Astrocyte (in vitro differentiated cells and primary cell): Measurements from ENCODE around the gene BAHCC1. TPM values are rescaled to one million over a fixed set of nuclear protein-coding genes. Genes with fewer than 3 reads are reported as not detected.

ENCODE experiments used
- DNase-seq: peaks from one replicate; pipeline ENCODE4 v3.0.0-alpha.2; 2010; ENCODE audit warnings: low read depth
- FAIRE-seq: peaks from 2 replicates; lab custom pipeline; 2011; peaks lifted over from hg19 to GRCh38; lab: Jason Lieb, UNC
- H2AFZ ChIP-seq: 2 replicates; pipeline ENCODE4 v1.6.0; 2012; ENCODE audit warnings: low read depth, low read length, inconsistent platforms
- H3K27ac ChIP-seq: 2 replicates; pipeline ENCODE4 v1.5.1; 2011; ENCODE audit warnings: low read depth, low read length, inconsistent platforms
- H3K27me3 ChIP-seq: 2 replicates; pipeline ENCODE4 v1.6.0; 2011; ENCODE audit warnings: low read length, inconsistent platforms; ENCODE audit not compliant: insufficient read depth
- H3K36me3 ChIP-seq: 2 replicates; pipeline ENCODE4 v1.5.1; 2011; ENCODE audit warnings: low read length, inconsistent platforms; ENCODE audit not compliant: insufficient read depth
- H3K4me1 ChIP-seq: 2 replicates; pipeline ENCODE4 v1.5.1; 2011; ENCODE audit warnings: low read length, inconsistent platforms; ENCODE audit not compliant: insufficient read depth
- H3K4me2 ChIP-seq: 2 replicates; pipeline ENCODE4 v1.6.0; 2012; ENCODE audit warnings: low read length, inconsistent platforms
- H3K4me3 ChIP-seq: 2 replicates; pipeline ENCODE4 v1.5.1; 2011; ENCODE audit warnings: low read depth, mild to moderate bottlenecking, low read length, inconsistent platforms; ENCODE audit not compliant: insufficient read depth
- H3K79me2 ChIP-seq: 2 replicates; pipeline ENCODE4 v1.6.0; 2012; ENCODE audit warnings: mild to moderate bottlenecking, low read length, inconsistent platforms; ENCODE audit not compliant: insufficient read depth
- H3K9ac ChIP-seq: 2 replicates; pipeline ENCODE4 v1.6.0; 2012; ENCODE audit warnings: mild to moderate bottlenecking, low read length, inconsistent platforms
- H3K9me3 ChIP-seq: 2 replicates; pipeline ENCODE4 v1.5.1; 2012; ENCODE audit warnings: low read depth, mild to moderate bottlenecking, low read length, inconsistent platforms; ENCODE audit not compliant: insufficient read depth
- H4K20me1 ChIP-seq: 2 replicates; pipeline ENCODE4 v1.6.0; 2012; ENCODE audit warnings: low read length, inconsistent platforms; ENCODE audit not compliant: insufficient read depth
- H3K27ac Mint-ChIP-seq: one replicate; pipeline ENCODE4 v1.8.0; 2021; ENCODE audit warnings: mild to moderate bottlenecking, mixed read lengths; ENCODE audit not compliant: unreplicated experiment
- H3K27me3 Mint-ChIP-seq: one replicate; pipeline ENCODE4 v1.8.0; 2021; ENCODE audit warnings: low read depth, mixed read lengths; ENCODE audit not compliant: unreplicated experiment
- H3K36me3 Mint-ChIP-seq: one replicate; pipeline ENCODE4 v1.8.0; 2021; ENCODE audit warnings: low read depth, mixed read lengths; ENCODE audit not compliant: unreplicated experiment
- H3K4me1 Mint-ChIP-seq: one replicate; pipeline ENCODE4 v1.8.0; 2021; ENCODE audit warnings: low read depth, mixed read lengths; ENCODE audit not compliant: unreplicated experiment
- H3K4me3 Mint-ChIP-seq: one replicate; pipeline ENCODE4 v1.8.0; 2021; ENCODE audit warnings: mild to moderate bottlenecking, moderate library complexity, mixed read lengths; ENCODE audit not compliant: unreplicated experiment
- H3K9me3 Mint-ChIP-seq: one replicate; pipeline ENCODE4 v1.8.0; 2021; ENCODE audit warnings: mild to moderate bottlenecking, mixed read lengths; ENCODE audit not compliant: unreplicated experiment
- EZH2 ChIP-seq: IDR thresholded peaks from 2 replicates; pipeline ENCODE4 v1.6.1; 2012; ENCODE audit warnings: mild to moderate bottlenecking, low read length, inconsistent platforms; ENCODE audit not compliant: insufficient read depth
- total RNA-seq: library from RNA; stranded (reverse); gene quantifications from 2 replicates; pipeline ENCODE4 v1.2.1, GENCODE V29; 2021
- TF ChIP-seq, protein P1 (sequence below): IDR thresholded peaks from 2 replicates; pipeline ENCODE4 v1.5.1; 2011; ENCODE audit warnings: low read depth, mild to moderate bottlenecking, inconsistent platforms, low read length, moderate library complexity; ENCODE audit not compliant: insufficient read depth

Gene BAHCC1
- total RNA-seq, 1 donor from 2014 or later, result 18.5 TPM

DNA sequence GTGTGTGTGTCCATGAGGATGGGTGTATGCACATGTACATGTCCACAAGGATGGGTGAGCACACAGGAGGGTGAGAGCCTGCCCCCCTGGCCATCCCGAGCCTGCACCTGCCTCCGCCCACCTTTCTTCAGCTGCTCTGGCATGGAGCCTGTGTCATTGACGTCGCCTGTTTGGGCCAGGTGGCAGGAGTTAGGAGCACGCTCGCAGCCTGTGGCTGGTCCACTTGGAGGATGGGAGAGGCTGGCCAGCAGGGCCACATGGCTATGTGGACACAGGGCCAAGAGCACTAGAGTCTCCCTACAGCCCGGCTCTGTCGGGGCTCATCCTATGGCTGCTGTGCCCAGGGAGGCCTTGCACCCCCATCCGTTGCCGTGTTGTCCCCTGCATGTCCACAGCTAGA is 21.4 kb downstream of the BAHCC1 start:
- Histone ChIP-seq H3K4me2 (no peak overlapping the region), H2AFZ (no peak overlapping the region), H3K9me3 (no peaks in the 10 kb centered on the region), H3K4me1 (peaks cover 48% of the 10 kb centered on the region), H3K27ac (no peak overlapping the region), H3K27me3 (no peaks in the 10 kb centered on the region), H3K4me3 (no peak overlapping the region), H3K9ac (no peak overlapping the region), H3K79me2 (peaks cover 14% of the 10 kb centered on the region), H4K20me1 (peaks cover 21% of the 10 kb centered on the region), H3K36me3 (no peaks in the 10 kb centered on the region)
- Mint-ChIP-seq H3K4me3 (no peak overlapping the region), H3K36me3 (peaks cover 2% of the 10 kb centered on the region), H3K9me3 (no peaks in the 10 kb centered on the region), H3K27me3 (no peaks in the 10 kb centered on the region), H3K27ac (no peak overlapping the region), H3K4me1 (peaks cover 8% of the 10 kb centered on the region)
- TF ChIP-seq, protein P1, sequence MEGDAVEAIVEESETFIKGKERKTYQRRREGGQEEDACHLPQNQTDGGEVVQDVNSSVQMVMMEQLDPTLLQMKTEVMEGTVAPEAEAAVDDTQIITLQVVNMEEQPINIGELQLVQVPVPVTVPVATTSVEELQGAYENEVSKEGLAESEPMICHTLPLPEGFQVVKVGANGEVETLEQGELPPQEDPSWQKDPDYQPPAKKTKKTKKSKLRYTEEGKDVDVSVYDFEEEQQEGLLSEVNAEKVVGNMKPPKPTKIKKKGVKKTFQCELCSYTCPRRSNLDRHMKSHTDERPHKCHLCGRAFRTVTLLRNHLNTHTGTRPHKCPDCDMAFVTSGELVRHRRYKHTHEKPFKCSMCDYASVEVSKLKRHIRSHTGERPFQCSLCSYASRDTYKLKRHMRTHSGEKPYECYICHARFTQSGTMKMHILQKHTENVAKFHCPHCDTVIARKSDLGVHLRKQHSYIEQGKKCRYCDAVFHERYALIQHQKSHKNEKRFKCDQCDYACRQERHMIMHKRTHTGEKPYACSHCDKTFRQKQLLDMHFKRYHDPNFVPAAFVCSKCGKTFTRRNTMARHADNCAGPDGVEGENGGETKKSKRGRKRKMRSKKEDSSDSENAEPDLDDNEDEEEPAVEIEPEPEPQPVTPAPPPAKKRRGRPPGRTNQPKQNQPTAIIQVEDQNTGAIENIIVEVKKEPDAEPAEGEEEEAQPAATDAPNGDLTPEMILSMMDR, result no peak
- TF ChIP-seq EZH2, result no peak
- DNase-seq (no peak), FAIRE-seq (no peak)

DNA sequence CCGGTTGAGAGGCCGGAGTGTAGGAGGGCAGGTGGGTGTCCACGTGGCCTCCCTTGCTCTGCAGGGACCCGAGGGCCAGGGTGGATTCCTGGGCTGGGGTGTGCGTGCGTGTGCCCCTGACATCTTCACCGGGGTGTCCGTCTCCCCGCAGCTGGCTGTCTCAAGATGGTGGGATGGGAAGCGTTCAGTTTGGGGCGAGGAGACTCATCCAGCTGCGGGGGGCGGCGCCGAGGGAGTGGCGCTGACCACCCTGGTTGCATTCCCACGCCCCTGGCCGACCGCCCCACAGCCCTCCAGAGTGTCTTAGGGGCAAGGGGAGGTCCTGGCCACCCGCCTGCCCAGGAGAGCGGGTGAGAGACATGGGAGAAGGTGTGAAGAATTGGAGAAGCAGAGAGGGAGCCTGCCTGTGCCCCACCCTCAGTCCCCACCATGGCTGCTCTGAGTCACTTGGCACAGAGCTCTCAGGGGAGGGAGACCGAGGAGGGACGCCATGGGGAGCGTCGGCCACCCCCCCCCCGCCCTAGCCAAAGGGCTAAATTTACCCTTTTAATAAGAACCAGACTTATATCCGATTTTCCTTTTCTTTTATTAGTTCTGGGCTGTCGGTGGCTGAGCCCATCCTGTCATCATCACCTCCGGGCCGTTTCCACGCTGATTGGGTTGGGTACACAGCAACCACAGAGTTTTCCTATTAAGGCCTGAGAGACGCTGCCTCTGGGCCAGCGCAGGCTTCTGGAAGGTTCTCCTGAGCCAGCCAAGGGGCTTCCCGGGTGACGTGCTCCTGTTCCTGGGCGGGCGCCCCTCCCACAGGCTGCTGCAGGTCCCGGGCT is 22.0 kb downstream of the BAHCC1 start:
- H3K36me3 ChIP-seq, result no peaks in the 10 kb centered on the region
- no peaks in the 10 kb centered on the region for H3K27me3 ChIP-seq
- H4K20me1 ChIP-seq, result peaks cover 18% of the 10 kb centered on the region
- peak overlapping the region; percentile 50 for H3K4me2 ChIP-seq
- no peak overlapping the region for H3K4me3 Mint-ChIP-seq
- no peak for FAIRE-seq
- peaks cover 54% of the 10 kb centered on the region for H3K4me1 ChIP-seq
- H3K4me3 ChIP-seq, result no peak overlapping the region
- H3K27ac ChIP-seq, result peak overlapping the region; percentile 1
- no peaks in the 10 kb centered on the region for H3K9me3 ChIP-seq
- H3K9me3 Mint-ChIP-seq, result no peaks in the 10 kb centered on the region
- H3K9ac ChIP-seq, result no peak overlapping the region
- no peak overlapping the region for H3K27ac Mint-ChIP-seq
- peaks cover 2% of the 10 kb centered on the region for H3K36me3 Mint-ChIP-seq
- H3K4me1 Mint-ChIP-seq, result peaks cover 10% of the 10 kb centered on the region
- H3K79me2 ChIP-seq, result peaks cover 12% of the 10 kb centered on the region
- no peak for DNase-seq
- H3K27me3 Mint-ChIP-seq, result no peaks in the 10 kb centered on the region
- TF ChIP-seq, protein P1, result no peak
- TF ChIP-seq EZH2, result no peak
- H2AFZ ChIP-seq, result no peak overlapping the region
